ENCODE data around the gene SAA4. TPM values are rescaled to one million over a fixed set of nuclear protein-coding genes. Genes with fewer than 3 reads are reported as not detected.
A peak's percentile ranks its signal among the peaks of the same experiment; 100 is the strongest.
"Not testable (repeated sequence)": the region's sequence is repeated elsewhere in the genome, so short reads cannot be mapped to it uniquely, and the experiment has no call there.

SAA4 gene
- total and polyA plus RNA-seq, 2 experiments from 2014 or later, result not detected

GRCh38 chr11:18248561-18248960 is 12.0 kb upstream of the SAA4 start, which contains the start of gene SAA2 (continued):
- TF ChIP-seq, protein P1, sequence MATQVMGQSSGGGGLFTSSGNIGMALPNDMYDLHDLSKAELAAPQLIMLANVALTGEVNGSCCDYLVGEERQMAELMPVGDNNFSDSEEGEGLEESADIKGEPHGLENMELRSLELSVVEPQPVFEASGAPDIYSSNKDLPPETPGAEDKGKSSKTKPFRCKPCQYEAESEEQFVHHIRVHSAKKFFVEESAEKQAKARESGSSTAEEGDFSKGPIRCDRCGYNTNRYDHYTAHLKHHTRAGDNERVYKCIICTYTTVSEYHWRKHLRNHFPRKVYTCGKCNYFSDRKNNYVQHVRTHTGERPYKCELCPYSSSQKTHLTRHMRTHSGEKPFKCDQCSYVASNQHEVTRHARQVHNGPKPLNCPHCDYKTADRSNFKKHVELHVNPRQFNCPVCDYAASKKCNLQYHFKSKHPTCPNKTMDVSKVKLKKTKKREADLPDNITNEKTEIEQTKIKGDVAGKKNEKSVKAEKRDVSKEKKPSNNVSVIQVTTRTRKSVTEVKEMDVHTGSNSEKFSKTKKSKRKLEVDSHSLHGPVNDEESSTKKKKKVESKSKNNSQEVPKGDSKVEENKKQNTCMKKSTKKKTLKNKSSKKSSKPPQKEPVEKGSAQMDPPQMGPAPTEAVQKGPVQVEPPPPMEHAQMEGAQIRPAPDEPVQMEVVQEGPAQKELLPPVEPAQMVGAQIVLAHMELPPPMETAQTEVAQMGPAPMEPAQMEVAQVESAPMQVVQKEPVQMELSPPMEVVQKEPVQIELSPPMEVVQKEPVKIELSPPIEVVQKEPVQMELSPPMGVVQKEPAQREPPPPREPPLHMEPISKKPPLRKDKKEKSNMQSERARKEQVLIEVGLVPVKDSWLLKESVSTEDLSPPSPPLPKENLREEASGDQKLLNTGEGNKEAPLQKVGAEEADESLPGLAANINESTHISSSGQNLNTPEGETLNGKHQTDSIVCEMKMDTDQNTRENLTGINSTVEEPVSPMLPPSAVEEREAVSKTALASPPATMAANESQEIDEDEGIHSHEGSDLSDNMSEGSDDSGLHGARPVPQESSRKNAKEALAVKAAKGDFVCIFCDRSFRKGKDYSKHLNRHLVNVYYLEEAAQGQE (IDR thresholded peaks at IDR 0.05; ENCODE audit: unreplicated experiment), result no peak
- TF ChIP-seq POLR2AphosphoS5 (IDR thresholded peaks at IDR 0.05; ENCODE audit: low read depth), result no peak

DNA sequence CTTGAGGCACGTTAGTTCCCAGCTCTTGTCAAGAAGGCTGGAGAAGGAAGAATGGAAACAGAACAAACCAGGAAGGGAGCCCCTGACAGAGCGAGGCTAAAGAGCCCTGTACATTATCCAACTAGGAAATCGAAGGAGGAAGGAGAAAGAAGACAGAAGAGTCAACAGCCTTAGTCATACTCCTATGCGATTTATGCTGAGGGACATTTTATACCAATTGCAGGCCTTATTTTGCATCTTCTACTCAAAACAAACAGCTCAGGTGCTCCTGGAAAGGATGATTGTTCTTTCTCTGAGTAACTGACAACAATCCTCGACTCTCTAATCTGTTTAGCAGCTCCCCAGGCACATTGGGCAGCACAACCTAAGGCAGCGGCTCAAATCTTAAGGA is 10.6 kb upstream of the SAA4 start:
- H3K36me3 Mint-ChIP-seq (ENCODE audit: low read depth), result not testable (repeated sequence)

GRCh38 chr11:18246379-18247190 is 10.0 kb upstream of the SAA4 start:
- not testable (repeated sequence) for H3K4me1 ChIP-seq (ENCODE audit: insufficient read depth); H2AFZ ChIP-seq; H3K27ac ChIP-seq (ENCODE audit: low read depth); H3K27me3 Mint-ChIP-seq (ENCODE audit: insufficient read depth, low read depth, poor library complexity); H4K20me1 ChIP-seq (replicated peaks; ENCODE audit: insufficient read depth); H3K79me2 ChIP-seq (replicated peaks; ENCODE audit: insufficient read depth); H3K9me2 ChIP-seq (ENCODE audit: insufficient read depth); H3F3A ChIP-seq (replicated peaks; ENCODE audit: low read depth); H3K9me3 Mint-ChIP-seq; H3K4me2 ChIP-seq; H3K27me3 ChIP-seq (ENCODE audit: insufficient read depth); H3K36me3 ChIP-seq (ENCODE audit: insufficient read depth); H3K4me3 Mint-ChIP-seq; DNase-seq (ENCODE audit: low spot score); H3K36me3 Mint-ChIP-seq (ENCODE audit: low read depth); H3K27ac Mint-ChIP-seq; H3K4me3 ChIP-seq; H3K4me1 Mint-ChIP-seq
- peak; percentile 31; the same call in 2 of the 3 replicates for ATAC-seq

More for the DNA sequence above, 10.6 kb upstream of the SAA4 start:
- not testable (repeated sequence) for H3K27ac ChIP-seq (ENCODE audit: low read depth); H3K4me2 ChIP-seq; H3K4me1 Mint-ChIP-seq; H3K27ac Mint-ChIP-seq; H3K9me2 ChIP-seq (ENCODE audit: insufficient read depth); H3K79me2 ChIP-seq (replicated peaks; ENCODE audit: insufficient read depth); H3K36me3 ChIP-seq (ENCODE audit: insufficient read depth); H3K4me3 ChIP-seq; ATAC-seq; DNase-seq (ENCODE audit: low spot score); H3K9me3 Mint-ChIP-seq; H3K27me3 ChIP-seq (ENCODE audit: insufficient read depth); H2AFZ ChIP-seq; H3K4me1 ChIP-seq (ENCODE audit: insufficient read depth); H4K20me1 ChIP-seq (replicated peaks; ENCODE audit: insufficient read depth); H3K4me3 Mint-ChIP-seq; H3F3A ChIP-seq (replicated peaks; ENCODE audit: low read depth); H3K27me3 Mint-ChIP-seq (ENCODE audit: insufficient read depth, low read depth, poor library complexity)

DNA sequence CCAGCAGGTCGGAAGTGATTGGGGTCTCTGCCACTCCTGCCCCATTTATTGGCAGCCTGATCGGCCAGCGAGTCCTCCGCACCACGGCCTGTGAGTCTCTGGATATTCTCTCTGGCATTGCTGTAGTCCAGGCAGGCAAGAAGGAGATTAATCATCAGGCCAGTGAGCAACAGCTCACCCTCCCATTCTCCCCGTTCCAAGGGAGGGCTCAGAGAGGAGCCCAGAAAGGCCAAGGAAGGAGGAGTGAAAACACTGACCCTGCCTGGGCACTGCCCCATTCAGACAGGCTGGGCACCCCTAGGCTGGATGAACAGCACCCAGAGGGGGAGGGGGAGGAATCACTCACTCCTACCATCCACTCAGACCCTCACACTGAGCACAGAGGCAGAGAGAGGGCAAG is 8.8 kb upstream of the SAA4 start:
- Mint-ChIP-seq H3K36me3 (ENCODE audit: low read depth) (no peaks in the 10 kb centered on the region), H3K27ac (no peak overlapping the region), H3K27me3 (ENCODE audit: insufficient read depth, low read depth, poor library complexity) (peaks cover 7% of the 10 kb centered on the region), H3K4me3 (no peak overlapping the region), H3K4me1 (no peaks in the 10 kb centered on the region), H3K9me3 (peaks cover 2% of the 10 kb centered on the region; the same call in 2 of the 3 replicates)
- Histone ChIP-seq H3K4me2 (no peak overlapping the region), H2AFZ (no peak overlapping the region), H3K4me1 (ENCODE audit: insufficient read depth) (no peaks in the 10 kb centered on the region), H3K36me3 (ENCODE audit: insufficient read depth) (no peaks in the 10 kb centered on the region), H3K79me2 (replicated peaks; ENCODE audit: insufficient read depth) (no peaks in the 10 kb centered on the region), H4K20me1 (replicated peaks; ENCODE audit: insufficient read depth) (no peaks in the 10 kb centered on the region), H3K4me3 (no peak overlapping the region), H3K9me2 (ENCODE audit: insufficient read depth) (no peaks in the 10 kb centered on the region), H3K27ac (ENCODE audit: low read depth) (no peak overlapping the region), H3F3A (replicated peaks; ENCODE audit: low read depth) (no peaks in the 10 kb centered on the region), H3K27me3 (ENCODE audit: insufficient read depth) (no peaks in the 10 kb centered on the region)
- DNase-seq (ENCODE audit: low spot score) (no peak), ATAC-seq (no peak)
- TF ChIP-seq POLR2AphosphoS5 (IDR thresholded peaks at IDR 0.05; ENCODE audit: low read depth) (no peak), EZH2 (IDR thresholded peaks at IDR 0.05; ENCODE audit: low read depth, unreplicated experiment) (no peak), CREB1 (CRISPR knock-in tag; IDR thresholded peaks at IDR 0.05; ENCODE audit: low read depth) (no peak), ETS1 (IDR thresholded peaks at IDR 0.05) (no peak)
- TF ChIP-seq, protein P1 (IDR thresholded peaks at IDR 0.05; ENCODE audit: unreplicated experiment), result no peak

Data from GM23338 (cell line).